Measurements from ENCODE around the gene PCED1B. TPM values are rescaled to one million over a fixed set of nuclear protein-coding genes. Genes with fewer than 3 reads are reported as not detected.

Gene PCED1B
- 10 to 100 TPM in 1 of 2 donors, under 1 TPM in 1; 0.87 to 46.9 TPM for total RNA-seq

GRCh38 chr12:47079468-47079980 is at the start of gene PCED1B, which contains the start of gene AMIGO2:
Gene PCED1B, plus strand, starts transcription at chr12:47079621. Its CDS starts 155,443 bp downstream, at chr12:47235064.
Gene AMIGO2, minus strand, starts transcription at chr12:47079959. Its CDS starts 957 bp downstream, at chr12:47079002.
- Histone ChIP-seq H3K4me3 (peak within 1 kb of the TSS; percentile 57 to 61), H3K27me3 (replicated peaks; ENCODE audit: insufficient read depth) (no peaks in the 10 kb centered on the region), H3K27ac (peak within 1 kb of the TSS; percentile 77 to 80), H3K9me3 (no peaks in the 10 kb centered on the region), H3K4me1 (replicated peaks) (no peaks in the 10 kb centered on the region), H3K36me3 (no peaks in the 10 kb centered on the region)
- DNase-seq (ENCODE audit: low spot score): peak; percentile 67
- intact Hi-C loops (cut with DNase I): loop anchor here (5.0 kb wide), 3 partner anchors 42 to 318 kb away; no protein-coding TSS in a partner anchor
- TF ChIP-seq POLR2A (IDR thresholded peaks at IDR 0.05) (peak; percentile 25), CTCF (IDR thresholded peaks at IDR 0.05) (peak in 3 of 4 experiments; percentile 23 to 37 (median 28)), POLR2AphosphoS5 (IDR thresholded peaks at IDR 0.05) (no peak)
- WGBS: under 1% methylated on average over 28 of the region's 58 CpGs

GRCh38 chr12:47029903-47030302 is 49.5 kb upstream of the PCED1B start:
- TF ChIP-seq POLR2AphosphoS5 (IDR thresholded peaks at IDR 0.05) (no peak), CTCF (IDR thresholded peaks at IDR 0.05) (no peak)
- no peaks in the 10 kb centered on the region for H3K36me3 ChIP-seq
- no peaks in the 10 kb centered on the region for H3K9me3 ChIP-seq
- DNase-seq (ENCODE audit: low spot score): no peak
- WGBS: 96% methylated on average over 2 of the region's 2 CpGs
- no peak overlapping the region for H3K27ac ChIP-seq
- H3K4me3 ChIP-seq: no peak overlapping the region
- no peaks in the 10 kb centered on the region for H3K4me1 ChIP-seq (replicated peaks)
- no peaks in the 10 kb centered on the region for H3K27me3 ChIP-seq (replicated peaks; ENCODE audit: insufficient read depth)
- intact Hi-C loops (cut with DNase I): loop anchor here (5.0 to 10.0 kb wide), 3 partner anchors 277 to 657 kb away; no protein-coding TSS in a partner anchor

- no peak for DNase-seq (ENCODE audit: low spot score)
Observed at GRCh38 chr12:47032644-47033043, 46.8 kb upstream of the PCED1B start.

GRCh38 chr12:47033081-47033480 is 46.3 kb upstream of the PCED1B start:
- H3K27me3 ChIP-seq (replicated peaks; ENCODE audit: insufficient read depth): no peaks in the 10 kb centered on the region
- no peaks in the 10 kb centered on the region for H3K4me1 ChIP-seq (replicated peaks)
- H3K4me3 ChIP-seq: no peak overlapping the region
- intact Hi-C loops (cut with DNase I): loop anchor here (5.0 to 10.0 kb wide), 3 partner anchors 274 to 654 kb away; no protein-coding TSS in a partner anchor
- H3K27ac ChIP-seq: no peak overlapping the region
- H3K36me3 ChIP-seq: no peaks in the 10 kb centered on the region
- no peak for TF ChIP-seq CTCF (IDR thresholded peaks at IDR 0.05)
- peak; percentile 19 for TF ChIP-seq POLR2AphosphoS5 (IDR thresholded peaks at IDR 0.05)
- no peak for TF ChIP-seq POLR2A (IDR thresholded peaks at IDR 0.05)
- H3K9me3 ChIP-seq: no peaks in the 10 kb centered on the region
- DNase-seq (ENCODE audit: low spot score): peak; percentile 41
- WGBS: 22% methylated on average over 5 of the region's 5 CpGs

More at GRCh38 chr12:47032644-47033043, 46.8 kb upstream of the PCED1B start:
- H3K36me3 ChIP-seq: no peaks in the 10 kb centered on the region
- no peaks in the 10 kb centered on the region for H3K27me3 ChIP-seq (replicated peaks; ENCODE audit: insufficient read depth)
- no peaks in the 10 kb centered on the region for H3K4me1 ChIP-seq (replicated peaks)
- H3K4me3 ChIP-seq: no peak overlapping the region
- no peak for TF ChIP-seq POLR2AphosphoS5 (IDR thresholded peaks at IDR 0.05)
- TF ChIP-seq CTCF (IDR thresholded peaks at IDR 0.05): peak in 3 of 4 experiments; percentile 37 to 74 (median 69)
- no peaks in the 10 kb centered on the region for H3K9me3 ChIP-seq
- intact Hi-C loops (cut with DNase I): loop anchor here (5.0 to 10.0 kb wide), 3 partner anchors 275 to 655 kb away; no protein-coding TSS in a partner anchor
- WGBS: 5% methylated on average over 1 of the region's 1 CpG
- H3K27ac ChIP-seq: no peak overlapping the region
